HL-60/S4 (cell line): ENCODE data around the gene SPANXN2.
"Not testable (repeated sequence)": the region's sequence is repeated elsewhere in the genome, so short reads cannot be mapped to it uniquely, and the experiment has no call there.

Experiments used
- in situ Hi-C: fragments of 300-500 bp; cut with MboI; formaldehyde crosslinking; loops from 2 replicates; pipeline ENCODE4 v1.14.3; 2022; ENCODE audit warnings: low sequenced_read_pairs

SPANXN2 gene

GRCh38 chrX:143720652-143721051, at the start of gene SPANXN2:
Gene SPANXN2, minus strand, starts transcription at chrX:143720752. Its CDS starts 84 bp downstream, at chrX:143720668.
- in situ Hi-C loops: not testable (repeated sequence)

GRCh38 chrX:143768976-143769375, 48.4 kb upstream of the SPANXN2 start:
- in situ Hi-C loops: no loop called here

- in situ Hi-C loops: not testable (repeated sequence)
These were observed 47.2 kb upstream of the SPANXN2 start for GRCh38 chrX:143767789-143768188.

DNA sequence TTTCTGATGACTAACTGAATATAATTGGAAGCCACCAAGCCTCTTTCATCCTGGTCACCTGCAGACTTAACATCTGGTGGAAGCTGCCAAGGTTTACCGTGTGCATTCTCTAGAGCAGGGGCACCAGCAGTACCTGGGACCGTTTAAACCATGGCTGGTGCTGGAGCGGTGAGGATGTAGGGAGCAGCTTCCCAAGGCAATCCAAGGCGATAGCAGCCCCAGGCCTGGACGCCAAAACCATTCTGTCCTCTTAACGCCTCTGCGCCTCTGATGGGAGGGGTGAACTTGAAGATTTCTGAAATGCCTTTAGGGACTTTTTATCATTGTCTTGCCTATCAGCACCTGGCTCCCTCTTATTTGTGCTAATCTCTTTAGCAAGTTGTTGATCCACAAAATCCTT, 37.3 kb upstream of the SPANXN2 start:
- in situ Hi-C loops: no loop called here

GRCh38 chrX:143757375-143757774, 36.8 kb upstream of the SPANXN2 start:
- in situ Hi-C loops: no loop called here

GRCh38 chrX:143754183-143754582, 33.6 kb upstream of the SPANXN2 start:
- in situ Hi-C loops: no loop called here

GRCh38 chrX:143733866-143734265, 13.3 kb upstream of the SPANXN2 start:
- in situ Hi-C loops: no loop called here

GRCh38 chrX:143726296-143726695, 5.7 kb upstream of the SPANXN2 start:
- in situ Hi-C loops: no loop called here

- in situ Hi-C loops: no loop called here
These were observed 19.1 kb downstream of the SPANXN2 start for GRCh38 chrX:143701460-143701859.

GRCh38 chrX:143694885-143695284, 25.7 kb downstream of the SPANXN2 start:
- in situ Hi-C loops: no loop called here

GRCh38 chrX:143683486-143683885, 37.1 kb downstream of the SPANXN2 start:
- in situ Hi-C loops: no loop called here

DNA sequence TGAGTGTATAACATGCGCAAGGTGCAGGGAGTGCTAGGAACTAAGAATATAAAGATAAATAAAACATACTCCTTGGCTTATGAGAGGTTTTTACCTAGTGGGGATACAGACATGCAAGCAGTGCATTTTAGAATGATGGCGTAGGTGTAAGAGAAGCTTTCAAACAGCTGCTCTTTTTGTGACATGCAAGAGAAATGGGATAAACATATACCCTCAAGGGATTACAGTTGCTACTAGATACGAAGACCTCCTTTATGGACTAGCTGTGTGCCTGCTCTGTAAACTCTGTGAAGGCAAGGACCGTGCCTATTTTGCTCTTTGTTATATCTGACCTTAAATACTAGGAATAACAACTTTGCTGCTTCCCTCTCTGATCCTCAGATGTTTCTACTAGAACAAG, 45.6 kb downstream of the SPANXN2 start:
- in situ Hi-C loops: no loop called here

DNA sequence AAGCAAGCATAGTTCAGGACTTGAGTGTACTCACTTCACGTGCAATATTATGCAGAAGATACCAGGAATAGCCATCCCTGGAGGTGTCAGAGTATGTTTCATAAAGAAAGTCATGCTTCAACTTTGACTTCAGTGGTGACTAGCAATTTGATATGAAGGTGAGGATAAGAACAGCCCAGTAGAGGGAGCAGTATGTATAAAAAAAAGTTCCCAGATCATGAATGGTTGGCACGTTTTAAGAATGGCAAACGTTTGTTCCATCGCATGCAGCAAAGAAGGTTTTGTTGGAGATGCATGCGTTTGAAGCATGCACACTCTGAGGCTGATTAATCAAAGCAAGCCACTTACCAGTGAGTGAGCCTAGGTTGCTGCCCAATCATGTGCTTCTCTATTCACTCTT, 51.2 kb downstream of the SPANXN2 start:
- in situ Hi-C loops: no loop called here

DNA sequence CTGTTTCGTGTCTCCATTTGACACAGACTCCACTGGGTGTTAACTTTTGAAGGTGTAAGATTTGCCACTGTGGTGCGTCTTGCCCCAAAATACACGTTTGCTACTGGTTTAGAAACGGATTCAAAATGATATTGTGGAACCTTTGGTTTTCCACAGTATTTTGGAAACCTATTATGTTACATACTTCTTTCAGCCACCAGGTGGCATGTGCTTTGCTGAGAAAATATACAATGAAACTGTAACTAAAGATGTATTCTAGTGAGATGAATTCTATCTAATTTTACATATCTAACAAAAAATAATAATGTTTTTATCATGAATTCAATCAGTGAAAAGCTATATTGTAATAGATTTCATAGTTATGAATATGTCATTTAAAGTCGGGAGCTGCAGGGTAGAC, 56.2 kb downstream of the SPANXN2 start:
- in situ Hi-C loops: no loop called here

- in situ Hi-C loops: no loop called here
These were observed 56.8 kb downstream of the SPANXN2 start for GRCh38 chrX:143663755-143664154.
